Effector CD4-positive, alpha-beta T cell (primary cell): ENCODE results near the gene ZNF777.
"Not testable (repeated sequence)": the region's sequence is repeated elsewhere in the genome, so short reads cannot be mapped to it uniquely, and the experiment has no call there.

Source experiments
- DNase-seq: peaks from one replicate; pipeline ENCODE4 v3.0.0-alpha.2; 2020
- total RNA-seq: gene quantifications from one replicate; lab custom pipeline; 2026; lab: John Stamatoyannopoulos, UW

Gene ZNF777
- 22.7 reads per million, percentile 49 among the genes with 10 or more reads in this experiment for total RNA-seq

- peak; percentile 74 for DNase-seq
Measured at GRCh38 chr7:149460493-149461277, at the start of gene ZNF777. TSS of gene ZNF777 (minus strand) at chr7:149461062. CDS start at chr7:149456022, 5,040 bp downstream.

- no peak for DNase-seq
Measured at GRCh38 chr7:149510248-149510647, 49.4 kb upstream of the ZNF777 start.

GRCh38 chr7:149509774-149510173 lies 48.9 kb upstream of the ZNF777 start:
- DNase-seq = no peak

- no peak for DNase-seq
Measured at GRCh38 chr7:149505551-149505950, 44.7 kb upstream of the ZNF777 start.

- DNase-seq = no peak
Measured at GRCh38 chr7:149501651-149502050, 40.8 kb upstream of the ZNF777 start.

- no peak for DNase-seq
Measured at GRCh38 chr7:149500910-149501309, 40.0 kb upstream of the ZNF777 start.

GRCh38 chr7:149500201-149500600 lies 39.3 kb upstream of the ZNF777 start:
- no peak for DNase-seq

GRCh38 chr7:149498811-149499210 lies 37.9 kb upstream of the ZNF777 start:
- no peak for DNase-seq

- peak; percentile 71 for DNase-seq
Measured at GRCh38 chr7:149497467-149498261, 36.8 kb upstream of the ZNF777 start, which contains the start of gene ZNF746. TSS of gene ZNF746 (minus strand) at chr7:149497809. CDS start at chr7:149497536, 273 bp downstream.

GRCh38 chr7:149496642-149497391 lies 36.0 kb upstream of the ZNF777 start:
- peak; percentile 46 for DNase-seq

- DNase-seq = no peak
Measured at GRCh38 chr7:149495785-149496641, 35.2 kb upstream of the ZNF777 start.

GRCh38 chr7:149494738-149495368 lies 34.0 kb upstream of the ZNF777 start:
- no peak for DNase-seq

- DNase-seq = not testable (repeated sequence)
Measured at GRCh38 chr7:149493975-149494374, 33.1 kb upstream of the ZNF777 start.

- no peak for DNase-seq
Measured at GRCh38 chr7:149493366-149493765, 32.5 kb upstream of the ZNF777 start.

- no peak for DNase-seq
Measured at GRCh38 chr7:149490083-149490760, 29.4 kb upstream of the ZNF777 start.

GRCh38 chr7:149489391-149490024 lies 28.6 kb upstream of the ZNF777 start:
- no peak for DNase-seq

GRCh38 chr7:149479568-149479967 lies 18.7 kb upstream of the ZNF777 start:
- no peak for DNase-seq

GRCh38 chr7:149478754-149479153 lies 17.9 kb upstream of the ZNF777 start:
- no peak for DNase-seq

- DNase-seq = no peak
Measured at GRCh38 chr7:149477494-149478443, 16.9 kb upstream of the ZNF777 start.
